ENCODE data around the gene GPSM1. TPM values are rescaled to one million over a fixed set of nuclear protein-coding genes. Genes with fewer than 3 reads are reported as not detected.
A peak's percentile ranks its signal among the peaks of the same experiment; 100 is the strongest.

The GPSM1 gene
- total RNA-seq, 1 donor = 48.5 TPM

DNA sequence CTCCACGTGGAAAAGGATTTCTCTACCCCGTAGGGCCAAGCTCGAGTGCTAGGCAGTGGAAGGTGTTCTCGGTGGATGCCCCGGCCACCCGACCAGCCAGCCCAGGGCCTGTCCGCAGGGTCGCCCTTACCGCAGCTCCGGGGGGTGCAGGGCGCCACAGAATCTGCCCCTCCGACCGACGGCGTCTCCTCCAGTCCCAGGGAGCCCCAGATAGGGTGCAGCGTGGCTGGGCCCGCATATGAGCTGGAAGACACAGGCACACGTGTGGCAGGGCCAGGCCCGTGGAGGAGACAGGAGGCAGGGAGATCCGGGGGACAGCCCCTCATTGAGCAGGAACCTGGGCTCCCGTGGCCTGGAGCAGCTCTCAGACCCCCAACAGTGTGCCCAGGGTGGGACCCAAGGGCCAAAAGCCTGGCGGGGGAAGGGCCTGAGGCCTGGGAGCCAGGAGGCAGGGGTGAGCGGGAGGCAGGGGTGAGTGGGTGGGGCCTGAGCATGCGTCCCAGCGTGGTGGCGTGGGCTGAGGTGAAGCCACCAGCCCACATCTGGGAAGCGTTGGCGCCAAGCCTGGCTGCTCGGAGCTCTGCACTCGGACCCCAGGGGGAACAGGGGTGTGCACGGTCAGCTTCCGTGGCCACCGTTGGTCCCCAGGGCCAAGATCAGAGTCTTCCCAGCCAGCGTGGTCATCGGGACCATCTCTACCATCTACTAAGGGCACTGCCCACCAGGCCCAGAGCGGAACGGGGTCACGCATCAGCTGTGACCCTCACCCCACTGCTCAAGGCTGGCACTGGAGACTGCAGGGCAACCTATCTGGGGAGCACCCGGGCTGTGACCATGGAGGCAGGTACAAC lies 45.7 kb upstream of the GPSM1 start:
- no peak overlapping the region for H3K4me3 ChIP-seq (ENCODE audit: low read depth, low read length)
- TF ChIP-seq, protein P1, sequence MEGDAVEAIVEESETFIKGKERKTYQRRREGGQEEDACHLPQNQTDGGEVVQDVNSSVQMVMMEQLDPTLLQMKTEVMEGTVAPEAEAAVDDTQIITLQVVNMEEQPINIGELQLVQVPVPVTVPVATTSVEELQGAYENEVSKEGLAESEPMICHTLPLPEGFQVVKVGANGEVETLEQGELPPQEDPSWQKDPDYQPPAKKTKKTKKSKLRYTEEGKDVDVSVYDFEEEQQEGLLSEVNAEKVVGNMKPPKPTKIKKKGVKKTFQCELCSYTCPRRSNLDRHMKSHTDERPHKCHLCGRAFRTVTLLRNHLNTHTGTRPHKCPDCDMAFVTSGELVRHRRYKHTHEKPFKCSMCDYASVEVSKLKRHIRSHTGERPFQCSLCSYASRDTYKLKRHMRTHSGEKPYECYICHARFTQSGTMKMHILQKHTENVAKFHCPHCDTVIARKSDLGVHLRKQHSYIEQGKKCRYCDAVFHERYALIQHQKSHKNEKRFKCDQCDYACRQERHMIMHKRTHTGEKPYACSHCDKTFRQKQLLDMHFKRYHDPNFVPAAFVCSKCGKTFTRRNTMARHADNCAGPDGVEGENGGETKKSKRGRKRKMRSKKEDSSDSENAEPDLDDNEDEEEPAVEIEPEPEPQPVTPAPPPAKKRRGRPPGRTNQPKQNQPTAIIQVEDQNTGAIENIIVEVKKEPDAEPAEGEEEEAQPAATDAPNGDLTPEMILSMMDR (IDR thresholded peaks at IDR 0.05; ENCODE audit: insufficient read depth, low read length) = no peak
- DNase-seq (ENCODE audit: low read depth) = no peak

DNA sequence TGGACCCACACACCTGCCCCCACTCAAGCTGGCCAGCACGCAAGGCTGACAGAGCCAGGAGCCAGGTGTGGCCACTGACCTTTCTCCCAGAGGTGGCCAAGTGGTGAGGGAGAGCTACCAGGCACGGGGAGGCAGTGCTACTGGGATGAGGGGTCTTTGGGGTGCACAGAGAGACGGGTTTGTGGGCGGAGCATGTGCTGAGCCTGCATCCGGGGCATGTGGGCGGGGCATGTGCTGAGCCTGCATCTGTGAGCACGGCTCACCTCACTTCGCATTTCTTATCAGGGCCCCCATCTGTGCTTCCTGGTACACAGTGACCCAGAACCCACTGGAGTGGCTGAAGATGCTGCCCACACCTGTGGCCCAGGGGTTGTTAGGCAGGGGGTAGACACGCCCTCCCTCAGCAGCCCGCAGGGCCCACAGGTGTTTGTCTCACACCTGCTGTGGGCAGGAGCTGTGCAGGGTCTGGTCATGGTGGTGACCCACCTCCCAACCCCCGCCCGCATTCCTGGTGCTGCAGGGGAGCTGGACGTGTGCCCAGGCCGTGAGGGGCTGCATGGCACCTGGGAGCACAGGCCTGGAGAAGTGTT lies 45.0 kb upstream of the GPSM1 start:
- no peak overlapping the region for H3K4me3 ChIP-seq (ENCODE audit: low read depth, low read length)
- TF ChIP-seq, protein P1 (IDR thresholded peaks at IDR 0.05; ENCODE audit: insufficient read depth, low read length) = no peak
- DNase-seq (ENCODE audit: low read depth) = no peak

DNA sequence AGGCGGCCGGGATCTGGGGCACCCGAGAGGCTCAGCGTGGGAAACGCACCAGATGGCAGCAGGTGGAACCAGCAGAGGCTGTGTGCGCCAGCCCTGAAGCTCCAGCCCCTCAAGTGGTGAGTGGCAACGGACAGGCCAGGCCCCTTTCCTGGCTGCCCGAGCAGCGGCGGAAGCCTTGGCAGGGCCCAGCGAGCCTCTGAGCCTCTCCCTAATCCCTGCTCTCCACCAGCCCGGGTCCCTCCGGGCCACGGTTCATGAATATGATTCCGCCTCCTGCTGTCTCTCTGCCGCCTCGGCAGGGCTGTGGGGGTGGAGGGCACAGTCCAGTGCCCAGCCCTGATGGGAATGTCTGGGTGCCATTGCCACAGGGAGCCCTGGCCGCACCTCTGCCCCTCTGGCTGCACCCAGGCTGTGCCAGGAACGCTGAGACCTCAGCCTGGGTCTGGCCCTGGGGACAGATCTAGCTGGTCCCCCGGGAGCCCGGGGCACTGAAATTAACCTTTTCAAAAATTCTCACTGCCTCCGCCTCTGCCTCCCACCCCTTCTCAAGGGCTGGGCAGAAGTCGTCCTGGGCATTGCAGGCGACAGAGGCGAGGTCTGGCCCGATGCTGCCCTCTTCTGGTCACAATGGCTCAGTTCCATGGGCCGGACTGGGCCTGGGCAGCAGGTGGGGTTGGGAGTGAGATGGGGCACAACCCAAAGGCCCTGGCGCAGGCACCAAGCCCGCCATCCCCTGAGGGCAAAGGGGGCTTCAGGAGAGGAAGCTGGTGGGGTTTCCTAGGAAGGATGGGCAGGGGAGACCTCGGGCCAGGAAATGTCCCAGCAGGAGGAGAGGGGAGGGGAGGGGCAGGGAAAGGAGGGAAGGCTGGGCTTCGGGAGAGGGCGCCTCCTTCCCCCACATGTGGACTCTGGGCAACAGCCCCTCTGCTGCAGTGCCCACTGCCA lies 43.8 kb upstream of the GPSM1 start:
- peak; percentile 68 for DNase-seq (ENCODE audit: low read depth)
- TF ChIP-seq, protein P1 (IDR thresholded peaks at IDR 0.05; ENCODE audit: insufficient read depth, low read length) = peak; percentile 87
- peak overlapping the region; percentile 25 for H3K4me3 ChIP-seq (ENCODE audit: low read depth, low read length)

DNA sequence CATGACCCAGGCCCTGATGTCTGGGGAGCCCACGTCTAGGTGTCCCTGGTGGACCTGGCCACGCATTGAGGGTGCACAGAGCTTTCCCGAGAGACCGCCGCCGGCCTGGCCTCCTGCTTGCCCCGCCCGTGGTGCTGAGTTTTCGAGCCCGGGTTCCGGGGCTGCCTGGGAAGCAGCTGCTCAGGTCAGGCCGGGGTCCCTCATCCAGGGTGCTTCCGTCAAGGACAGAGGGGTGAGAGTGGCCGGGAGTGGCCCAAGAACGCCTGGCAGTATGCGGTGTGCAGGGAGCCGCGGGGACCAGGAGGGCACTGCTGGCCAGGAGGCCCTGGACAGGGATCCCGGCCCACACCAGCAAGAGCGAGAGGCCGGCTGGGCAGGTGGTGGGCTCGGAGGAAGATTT lies 43.0 kb upstream of the GPSM1 start:
- no peak overlapping the region for H3K4me3 ChIP-seq (ENCODE audit: low read depth, low read length)
- DNase-seq (ENCODE audit: low read depth) = no peak
- TF ChIP-seq, protein P1 (IDR thresholded peaks at IDR 0.05; ENCODE audit: insufficient read depth, low read length) = no peak

DNA sequence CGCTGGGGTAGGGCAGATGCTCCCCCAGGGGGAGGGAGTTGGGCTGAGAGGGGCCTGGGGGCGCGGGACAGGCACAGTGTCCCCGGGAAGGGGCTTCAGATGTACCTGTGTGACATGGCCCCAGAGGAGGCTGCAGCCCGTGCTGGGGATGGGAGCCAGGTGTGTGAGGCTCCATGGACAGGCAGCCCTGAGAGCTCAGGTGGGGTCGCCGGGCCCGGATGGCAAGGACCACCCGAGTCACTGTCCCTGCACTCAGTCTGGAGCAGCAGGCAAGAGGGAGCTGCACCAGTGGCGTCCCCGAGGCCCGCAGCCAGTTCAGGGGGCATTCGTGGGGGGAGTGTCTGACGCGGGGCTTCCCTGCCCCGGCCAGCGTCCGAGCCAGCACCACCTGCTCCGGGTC lies 42.4 kb upstream of the GPSM1 start:
- no peak for DNase-seq (ENCODE audit: low read depth)
- no peak overlapping the region for H3K4me3 ChIP-seq (ENCODE audit: low read depth, low read length)
- TF ChIP-seq, protein P1 (IDR thresholded peaks at IDR 0.05; ENCODE audit: insufficient read depth, low read length) = no peak

DNA sequence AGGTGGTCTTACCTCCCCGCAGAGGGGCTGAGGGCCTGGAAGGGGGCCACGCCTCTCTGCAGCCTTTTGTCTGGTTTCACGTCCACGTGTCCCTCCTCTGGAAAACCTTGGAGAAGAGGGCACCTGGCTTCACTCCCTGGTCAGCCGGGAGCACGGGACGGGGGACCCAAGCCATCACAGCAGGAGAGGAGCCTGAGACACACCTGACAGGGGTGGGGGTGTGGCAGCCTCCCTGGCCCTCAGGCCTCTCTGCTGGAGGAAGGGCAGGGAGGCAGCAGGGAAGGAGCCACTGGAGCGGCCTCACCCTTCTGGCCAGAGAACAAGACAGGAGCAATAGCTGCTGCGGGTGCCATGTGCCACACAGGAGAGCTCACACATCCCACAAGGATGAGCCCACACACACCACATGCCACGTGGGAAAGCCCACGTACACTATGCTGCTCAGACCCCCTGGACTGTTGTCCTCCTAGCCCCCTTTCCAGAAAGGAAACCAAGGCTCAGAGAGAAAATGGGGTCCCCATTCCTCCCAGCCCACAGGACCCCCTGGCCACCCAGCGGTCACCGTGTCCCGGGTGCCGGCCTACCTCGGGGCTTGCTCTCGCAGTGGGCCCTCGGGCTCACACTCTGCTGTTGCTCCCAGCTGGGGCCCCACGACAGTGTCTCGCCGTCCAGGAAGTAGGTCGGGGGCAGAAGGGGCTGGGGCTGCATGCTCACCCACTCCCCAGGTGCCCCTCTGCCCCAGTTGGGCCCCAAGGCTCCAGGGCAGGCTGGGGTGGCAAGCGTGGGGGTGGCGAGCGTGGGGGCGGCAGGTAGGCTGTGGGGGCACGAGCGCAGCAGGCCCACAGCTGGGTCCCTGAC lies 41.6 kb upstream of the GPSM1 start:
- no peak overlapping the region for H3K4me3 ChIP-seq (ENCODE audit: low read depth, low read length)
- TF ChIP-seq, protein P1 (IDR thresholded peaks at IDR 0.05; ENCODE audit: insufficient read depth, low read length) = no peak
- DNase-seq (ENCODE audit: low read depth) = no peak
